T follicular helper cell (primary cell): ENCODE data around the gene CYP27A1.

ENCODE experiments used
- DNase-seq: peaks from one replicate; pipeline ENCODE4 v3.0.0-alpha.2; 2020; ENCODE audit warnings: low read depth

CYP27A1 gene

GRCh38 chr2:218773881-218774280, 8.1 kb upstream of the CYP27A1 start:
- DNase-seq = no peak

- no peak for DNase-seq
Measured at GRCh38 chr2:218776488-218776887, 5.5 kb upstream of the CYP27A1 start.

- no peak for DNase-seq
Measured at GRCh38 chr2:218777276-218777990, 4.5 kb upstream of the CYP27A1 start.

- DNase-seq = no peak
Measured at GRCh38 chr2:218780046-218780445, 1.9 kb upstream of the CYP27A1 start.

GRCh38 chr2:218780851-218781690, 876 bp upstream of the CYP27A1 start:
- no peak for DNase-seq

- DNase-seq = no peak
Measured at GRCh38 chr2:218782528-218782844, 539 bp downstream of the CYP27A1 start.

- DNase-seq = no peak
Measured at GRCh38 chr2:218783688-218784087, 1.7 kb downstream of the CYP27A1 start.

- DNase-seq = no peak
Measured at GRCh38 chr2:218785103-218785502, 3.2 kb downstream of the CYP27A1 start.

- DNase-seq = no peak
Measured at GRCh38 chr2:218786133-218786532, 4.2 kb downstream of the CYP27A1 start.

GRCh38 chr2:218788529-218789255, 6.7 kb downstream of the CYP27A1 start:
- no peak for DNase-seq

GRCh38 chr2:218792433-218792832, 10.5 kb downstream of the CYP27A1 start:
- DNase-seq = no peak

GRCh38 chr2:218796691-218797090, 14.7 kb downstream of the CYP27A1 start:
- no peak for DNase-seq

GRCh38 chr2:218798767-218799504, 17.0 kb downstream of the CYP27A1 start:
- no peak for DNase-seq

GRCh38 chr2:218799990-218800389, 18.0 kb downstream of the CYP27A1 start:
- no peak for DNase-seq

- no peak for DNase-seq
Measured at GRCh38 chr2:218802386-218802994, 20.5 kb downstream of the CYP27A1 start.

- DNase-seq = no peak
Measured at GRCh38 chr2:218804817-218805216, 22.9 kb downstream of the CYP27A1 start.

GRCh38 chr2:218805627-218806026, 23.7 kb downstream of the CYP27A1 start:
- no peak for DNase-seq

- DNase-seq = no peak
Measured at GRCh38 chr2:218806346-218806978, 24.5 kb downstream of the CYP27A1 start.

GRCh38 chr2:218807626-218808025, 25.7 kb downstream of the CYP27A1 start:
- no peak for DNase-seq

- DNase-seq = no peak
Measured at GRCh38 chr2:218809515-218809914, 27.6 kb downstream of the CYP27A1 start.

- DNase-seq = no peak
Measured at GRCh38 chr2:218810256-218810655, 28.3 kb downstream of the CYP27A1 start.
